Fibroblast of lung (primary cell): ENCODE results near the gene RNF20.

Experiments used
- CTCF ChIP-seq, 2 donors: IDR thresholded peaks in 1 of 2; conservative IDR thresholded peaks in 1 of 2; 1 replicate in 1 of 2; 2 replicates in 1 of 2; pipeline ENCODE4 v1.5.1; 2011 to 2012; ENCODE audit warnings: low read length in 2 of 2, control low read depth in 1 of 2, inconsistent platforms in 1 of 2, low read depth in 1 of 2, mild to moderate bottlenecking in 1 of 2
- EZH2 ChIP-seq: IDR thresholded peaks from 2 replicates; pipeline ENCODE4 v1.5.1; 2012; ENCODE audit warnings: low read length, control low read depth, mild to moderate bottlenecking; ENCODE audit errors: missing control alignments

- TF ChIP-seq CTCF (conservative IDR thresholded peaks at IDR 0.05 in 1 of 2, IDR thresholded peaks at IDR 0.05 in 1 of 2; ENCODE audit: low read depth in 1 of 2, low read length in 2 of 2) (no peak), EZH2 (no peak)
Measured at GRCh38 chr9:101572316-101572715, 38.7 kb downstream of the RNF20 start.
